ENCODE measurements around the gene LONRF3. TPM values are rescaled to one million over a fixed set of nuclear protein-coding genes. Genes with fewer than 3 reads are reported as not detected.
A peak's percentile ranks its signal among the peaks of the same experiment; 100 is the strongest.

LONRF3 gene
- total RNA-seq, 4 donors from 2014 or later: 2.8 to 27.3 (median 17.3) TPM

DNA sequence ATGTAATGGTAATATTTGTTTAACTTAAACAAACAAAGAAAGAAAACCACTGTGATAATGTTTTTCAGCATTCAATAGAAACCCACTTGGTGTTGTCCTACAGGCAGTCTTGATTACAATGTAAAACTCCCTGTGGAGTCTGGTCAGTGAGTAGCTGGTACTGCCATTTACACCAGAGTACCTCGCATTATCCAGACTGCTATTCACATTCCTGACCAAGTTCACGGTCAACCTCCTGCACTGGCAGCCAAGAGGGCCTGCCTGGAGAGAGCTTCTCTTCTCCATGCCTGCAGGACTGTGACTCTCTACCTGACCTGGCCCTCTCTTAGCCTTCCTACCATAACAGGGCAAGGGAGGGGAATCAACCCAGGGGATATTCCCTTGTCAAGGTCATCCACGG is 2.9 kb upstream of the LONRF3 start:
- H3K27ac ChIP-seq: no peak overlapping the region
- H3K27me3 ChIP-seq: peaks cover 9% of the 10 kb centered on the region
- peaks cover 0 to 12% (median 5%) of the 10 kb centered on the region in 4 donors for H3K4me1 ChIP-seq
- intact Hi-C loops (cut with DNase I; ENCODE audit: low total_unique reads): loop anchor here (10.0 kb wide), 1 partner anchor 127 kb away; no protein-coding TSS in a partner anchor
- no peaks in the 10 kb centered on the region for H3K36me3 ChIP-seq
- H3K9me3 ChIP-seq: no peaks in the 10 kb centered on the region
- in situ Hi-C loops (cut with MboI; ENCODE audit: low pct_ligation_motif_present in 1 of 4, low pct_unique_long_range_greater_than_20kb in 1 of 4, low sequenced_read_pairs in 3 of 4): no loop called here
- WGBS, 2 donors (ENCODE audit: low coverage in 1 of 2): 54% methylated on average over 3 of the region's 3 CpGs; no CpG with 5 or more reads in 1 of the 2 donors
- H3K4me3 ChIP-seq: no peak overlapping the region
- TF ChIP-seq POLR2A (IDR thresholded peaks at IDR 0.05): no peak
- no peak for TF ChIP-seq POLR2AphosphoS5 (IDR thresholded peaks at IDR 0.05)
- TF ChIP-seq EP300 (IDR thresholded peaks at IDR 0.05; ENCODE audit: low read depth): no peak
- TF ChIP-seq, protein P1, sequence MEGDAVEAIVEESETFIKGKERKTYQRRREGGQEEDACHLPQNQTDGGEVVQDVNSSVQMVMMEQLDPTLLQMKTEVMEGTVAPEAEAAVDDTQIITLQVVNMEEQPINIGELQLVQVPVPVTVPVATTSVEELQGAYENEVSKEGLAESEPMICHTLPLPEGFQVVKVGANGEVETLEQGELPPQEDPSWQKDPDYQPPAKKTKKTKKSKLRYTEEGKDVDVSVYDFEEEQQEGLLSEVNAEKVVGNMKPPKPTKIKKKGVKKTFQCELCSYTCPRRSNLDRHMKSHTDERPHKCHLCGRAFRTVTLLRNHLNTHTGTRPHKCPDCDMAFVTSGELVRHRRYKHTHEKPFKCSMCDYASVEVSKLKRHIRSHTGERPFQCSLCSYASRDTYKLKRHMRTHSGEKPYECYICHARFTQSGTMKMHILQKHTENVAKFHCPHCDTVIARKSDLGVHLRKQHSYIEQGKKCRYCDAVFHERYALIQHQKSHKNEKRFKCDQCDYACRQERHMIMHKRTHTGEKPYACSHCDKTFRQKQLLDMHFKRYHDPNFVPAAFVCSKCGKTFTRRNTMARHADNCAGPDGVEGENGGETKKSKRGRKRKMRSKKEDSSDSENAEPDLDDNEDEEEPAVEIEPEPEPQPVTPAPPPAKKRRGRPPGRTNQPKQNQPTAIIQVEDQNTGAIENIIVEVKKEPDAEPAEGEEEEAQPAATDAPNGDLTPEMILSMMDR (IDR thresholded peaks at IDR 0.05): no peak
- no peak for DNase-seq

DNA sequence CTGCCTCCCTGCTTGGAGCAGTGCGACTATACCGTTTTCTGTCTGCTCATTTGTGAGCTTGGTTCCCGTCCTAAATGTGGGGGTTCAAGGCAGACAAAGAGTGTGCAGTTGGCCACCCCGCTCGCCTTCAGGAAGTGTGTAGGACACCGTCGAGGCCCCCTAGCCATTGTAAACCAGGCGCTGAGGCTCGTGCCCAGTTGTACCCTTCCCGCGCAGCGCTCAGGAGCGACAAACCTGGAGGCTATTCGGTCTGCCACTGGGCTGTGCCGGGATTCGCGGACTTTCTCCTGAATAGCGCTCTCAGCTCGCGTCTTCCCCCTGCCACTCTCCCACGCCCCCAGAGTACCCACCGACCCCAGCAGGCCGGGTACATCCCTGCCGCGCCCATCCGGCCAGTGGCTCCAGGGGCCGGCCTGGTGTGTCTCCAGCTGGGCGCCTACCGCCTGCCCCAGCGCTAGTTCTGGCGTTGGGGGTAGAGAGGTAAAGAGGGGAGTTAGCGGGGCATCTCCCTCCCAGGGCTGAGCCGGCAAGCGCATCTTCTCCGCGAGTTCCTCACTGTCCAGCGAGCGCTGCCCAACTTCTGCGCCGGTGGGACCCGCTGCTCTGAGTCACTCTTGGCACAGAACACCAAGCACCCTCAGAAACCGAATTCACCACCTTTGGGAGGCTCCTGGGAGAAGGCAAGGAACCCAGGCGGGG is 880 bp upstream of the LONRF3 start:
- Histone ChIP-seq H3K4me3 (peak overlapping the region; percentile 13 to 66 (median 46)), H3K27ac (peak overlapping the region; percentile 86 to 92 (median 88)), H3K4me1 (peaks cover 0 to 19% (median 5%) of the 10 kb centered on the region in 4 donors), H3K36me3 (no peaks in the 10 kb centered on the region), H3K27me3 (peaks cover 9% of the 10 kb centered on the region), H3K9me3 (no peaks in the 10 kb centered on the region)
- intact Hi-C loops (cut with DNase I; ENCODE audit: low total_unique reads) (loop anchor here (10.0 kb wide), 1 partner anchor 129 kb away; no protein-coding TSS in a partner anchor), in situ Hi-C loops (cut with MboI; ENCODE audit: low pct_ligation_motif_present in 1 of 4, low pct_unique_long_range_greater_than_20kb in 1 of 4, low sequenced_read_pairs in 3 of 4) (no loop called here)
- WGBS, 2 donors (ENCODE audit: low coverage in 1 of 2): 46% methylated on average over 43 of the region's 43 CpGs; no CpG with 5 or more reads in 1 of the 2 donors
- no peak for TF ChIP-seq POLR2A (IDR thresholded peaks at IDR 0.05)
- TF ChIP-seq POLR2AphosphoS5 (IDR thresholded peaks at IDR 0.05): no peak
- DNase-seq: peak; percentile 18

DNA sequence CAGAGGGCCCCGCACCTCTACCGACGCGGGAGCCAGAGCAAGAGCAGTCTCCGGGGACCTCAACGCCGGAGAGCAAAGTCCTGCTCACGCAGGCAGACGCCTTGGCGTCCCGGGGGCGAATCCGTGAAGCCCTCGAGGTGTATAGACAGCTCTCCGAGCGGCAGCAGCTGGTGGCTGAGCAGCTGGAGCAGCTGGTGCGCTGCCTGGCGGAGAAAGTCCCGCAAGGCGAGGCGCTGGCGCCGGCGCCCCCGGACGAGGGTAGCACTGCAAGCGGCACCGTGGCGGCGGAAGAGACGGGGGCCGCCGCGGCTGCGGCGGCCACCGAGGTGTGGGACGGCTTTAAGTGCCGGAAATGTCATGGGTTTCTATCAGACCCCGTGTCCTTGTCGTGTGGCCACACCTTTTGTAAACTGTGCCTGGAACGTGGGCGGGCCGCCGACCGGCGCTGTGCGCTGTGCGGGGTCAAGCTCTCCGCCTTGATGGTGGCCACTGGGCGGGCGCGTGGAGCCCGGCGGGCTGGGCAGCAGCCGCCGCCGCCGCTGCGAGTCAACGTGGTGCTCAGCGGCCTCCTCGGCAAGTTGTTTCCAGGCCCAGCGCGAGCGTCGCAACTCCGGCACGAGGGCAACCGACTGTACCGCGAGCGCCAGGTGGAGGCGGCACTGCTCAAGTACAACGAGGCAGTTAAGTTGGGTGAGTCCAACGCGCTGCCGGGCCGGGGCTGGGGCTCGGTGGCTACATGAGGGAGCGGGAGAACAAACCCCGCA is 672 bp downstream of the LONRF3 start:
- peaks cover 0 to 19% (median 5%) of the 10 kb centered on the region in 4 donors for H3K4me1 ChIP-seq
- no peaks in the 10 kb centered on the region for H3K36me3 ChIP-seq
- H3K27me3 ChIP-seq: peaks cover 9% of the 10 kb centered on the region
- TF ChIP-seq, protein P1 (IDR thresholded peaks at IDR 0.05): no peak
- TF ChIP-seq EP300 (IDR thresholded peaks at IDR 0.05; ENCODE audit: low read depth) (no peak), POLR2AphosphoS5 (IDR thresholded peaks at IDR 0.05) (peak in 2 of 3 donors; percentile 48 to 55), POLR2A (IDR thresholded peaks at IDR 0.05) (peak; percentile 37)
- H3K27ac ChIP-seq: peak overlapping the region; percentile 86 to 92 (median 88)
- in situ Hi-C loops (cut with MboI; ENCODE audit: low pct_ligation_motif_present in 1 of 4, low pct_unique_long_range_greater_than_20kb in 1 of 4, low sequenced_read_pairs in 3 of 4): no loop called here
- intact Hi-C loops (cut with DNase I; ENCODE audit: low total_unique reads): loop anchor here (10.0 kb wide), 1 partner anchor 130 kb away; no protein-coding TSS in a partner anchor
- no peaks in the 10 kb centered on the region for H3K9me3 ChIP-seq
- H3K4me3 ChIP-seq: peak overlapping the region; percentile 38 to 66 (median 46)
- peak; percentile 58 for DNase-seq
- 42% methylated on average over 64 of the region's 82 CpGs; no CpG with 5 or more reads in 1 of the 2 donors for WGBS, 2 donors (ENCODE audit: low coverage in 1 of 2)

DNA sequence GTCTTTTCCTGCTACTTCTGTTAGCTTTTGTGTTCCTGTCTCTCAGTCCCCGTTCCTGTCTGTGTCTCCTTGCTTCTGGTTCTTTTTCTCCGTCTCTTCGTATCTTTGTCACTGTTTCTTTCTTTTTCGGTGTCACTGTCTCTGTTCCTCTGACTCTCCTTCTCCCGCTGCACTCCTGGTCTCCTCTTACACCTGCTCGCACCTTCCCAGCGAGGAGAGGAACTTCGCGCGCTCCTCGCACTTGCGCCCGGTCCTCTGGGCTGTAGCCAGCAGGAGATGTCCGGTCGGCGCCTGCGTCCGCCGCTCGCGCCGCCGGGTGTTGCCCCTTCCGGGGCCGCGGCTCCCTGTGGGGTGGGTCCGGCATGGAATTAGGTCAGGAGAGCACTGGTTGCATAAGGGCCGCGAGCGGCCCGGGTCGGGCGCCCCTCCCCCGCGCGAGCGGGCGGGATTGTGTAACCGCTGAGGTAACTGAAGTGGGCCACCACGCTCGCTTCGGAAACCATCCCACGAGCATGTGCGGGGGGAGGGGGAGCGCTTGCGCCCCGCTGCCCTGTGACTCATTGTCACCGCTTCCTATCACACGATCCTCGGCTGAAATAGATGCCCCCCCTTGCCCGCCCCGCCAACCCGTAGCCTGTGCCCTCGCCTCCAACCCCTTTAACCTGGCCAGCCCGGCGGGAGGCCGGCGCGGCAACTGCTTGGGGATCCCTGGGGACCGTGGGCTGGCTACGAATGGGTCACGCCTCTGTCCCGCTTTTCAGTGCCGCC is 1.6 kb downstream of the LONRF3 start:
- H3K27ac ChIP-seq: peak overlapping the region; percentile 86 to 92 (median 88)
- H3K4me3 ChIP-seq: peak overlapping the region; percentile 38 to 66 (median 46)
- in situ Hi-C loops (cut with MboI; ENCODE audit: low pct_ligation_motif_present in 1 of 4, low pct_unique_long_range_greater_than_20kb in 1 of 4, low sequenced_read_pairs in 3 of 4): no loop called here
- H3K36me3 ChIP-seq: no peaks in the 10 kb centered on the region
- 48% methylated on average over 64 of the region's 64 CpGs; no CpG with 5 or more reads in 1 of the 2 donors for WGBS, 2 donors (ENCODE audit: low coverage in 1 of 2)
- no peaks in the 10 kb centered on the region for H3K9me3 ChIP-seq
- peaks cover 9% of the 10 kb centered on the region for H3K27me3 ChIP-seq
- peak; percentile 78 for DNase-seq
- intact Hi-C loops (cut with DNase I; ENCODE audit: low total_unique reads): loop anchor here (10.0 kb wide), 1 partner anchor 131 kb away; no protein-coding TSS in a partner anchor
- H3K4me1 ChIP-seq: peaks cover 0 to 19% (median 5%) of the 10 kb centered on the region in 4 donors
- TF ChIP-seq POLR2AphosphoS5 (IDR thresholded peaks at IDR 0.05): peak in 2 of 3 donors; percentile 42 to 45
- peak; percentile 15 for TF ChIP-seq POLR2A (IDR thresholded peaks at IDR 0.05)
- TF ChIP-seq, protein P1 (IDR thresholded peaks at IDR 0.05): no peak
- no peak for TF ChIP-seq EP300 (IDR thresholded peaks at IDR 0.05; ENCODE audit: low read depth)
